Renal cortical epithelial cell (primary cell): Measurements from ENCODE around the gene NPC1L1. TPM values are rescaled to one million over a fixed set of nuclear protein-coding genes. Genes with fewer than 3 reads are reported as not detected.

Experiments used
- DNase-seq: peaks from one replicate; pipeline ENCODE4 v3.0.0-alpha.2; 2011; ENCODE audit warnings: low read depth
- total RNA-seq: library from RNA; depleted of rRNA; stranded (reverse); fragments of >200 nt; gene quantifications from 2 replicates; pipeline ENCODE4 v1.2.3, GENCODE V29; 2014

The NPC1L1 gene
- total RNA-seq, 1 donor from 2014 or later = 0.20 TPM

- DNase-seq = peak; percentile 28
These were observed 69.3 kb downstream of the NPC1L1 start for GRCh38 chr7:44471850-44472249.

GRCh38 chr7:44471436-44471835, 69.7 kb downstream of the NPC1L1 start:
- DNase-seq = no peak

- DNase-seq = no peak
These were observed 70.4 kb downstream of the NPC1L1 start for GRCh38 chr7:44470628-44471245.

GRCh38 chr7:44470135-44470479, 71.0 kb downstream of the NPC1L1 start:
- DNase-seq = peak; percentile 29

- DNase-seq = peak; percentile 68
These were observed 71.5 kb downstream of the NPC1L1 start for GRCh38 chr7:44469461-44470134.

- DNase-seq = no peak
These were observed 73.9 kb downstream of the NPC1L1 start for GRCh38 chr7:44467217-44467548.

- peak; percentile 42 for DNase-seq
These were observed 74.6 kb downstream of the NPC1L1 start for GRCh38 chr7:44466300-44467216.

GRCh38 chr7:44465490-44465889, 75.6 kb downstream of the NPC1L1 start:
- DNase-seq = no peak

- peak; percentile 25 for DNase-seq
These were observed 77.8 kb downstream of the NPC1L1 start for GRCh38 chr7:44463169-44463808.

Other genes with a start within 250 kb of the NPC1L1 start
- 0.20 and 1.6 TPM in 2 replicates for gene CAMK2B, start 215.7 kb downstream of the NPC1L1 start, total RNA-seq
- 62.2 and 133 TPM in 2 replicates for gene NUDCD3, start 50.7 kb downstream of the NPC1L1 start, total RNA-seq
- gene DDX56, start 32.6 kb upstream of the NPC1L1 start, total RNA-seq = 51.1 and 71.2 TPM in 2 replicates
- 259 and 304 TPM in 2 replicates for gene TMED4, start 40.9 kb upstream of the NPC1L1 start, total RNA-seq
- gene OGDH, start 65.3 kb upstream of the NPC1L1 start, total RNA-seq = 105 and 157 TPM in 2 replicates
- 7.5 and 22.7 TPM in 2 replicates for gene ZMIZ2, start 207.5 kb upstream of the NPC1L1 start, total RNA-seq